ENCODE results near the gene COL4A3.

GRCh38 chr2:227118353-227118752 lies 46.1 kb upstream of the COL4A3 start:
- no peak for TF ChIP-seq TAF1 (IDR thresholded peaks at IDR 0.05; ENCODE audit: borderline replicate concordance, insufficient read depth, low read length)
- TF ChIP-seq SIN3A (IDR thresholded peaks at IDR 0.05; ENCODE audit: borderline replicate concordance, insufficient read depth, low read length) = no peak

Data from PFSK-1 (cell line).